IPS-NIHi7 (cell line): ENCODE data around the gene TF.

Experiments used
- DNase-seq: peaks from one replicate; pipeline ENCODE4 v3.0.0; 2012; ENCODE audit warnings: mixed read lengths; ENCODE audit errors: extremely low spot score

Gene TF

DNA sequence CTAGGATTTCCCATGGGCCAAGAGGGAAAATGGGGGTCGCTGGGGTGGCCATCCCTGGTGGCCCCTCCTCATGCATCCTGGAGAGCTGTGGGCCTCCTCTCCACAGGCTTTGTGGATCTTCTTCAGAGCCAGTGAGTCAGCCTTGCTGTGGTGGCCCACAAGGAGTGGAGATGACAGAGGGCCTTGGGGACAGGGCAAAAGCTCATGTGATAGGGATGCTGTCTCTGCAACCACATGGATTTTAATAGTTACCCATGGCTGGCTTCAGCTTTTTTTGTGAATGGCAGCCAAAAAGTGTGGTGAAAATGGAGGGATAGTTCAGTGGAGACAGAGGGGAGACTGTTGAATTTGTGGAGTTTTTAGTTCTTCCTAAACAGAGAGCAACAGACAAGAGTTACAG, 1.2 kb downstream of the TF start:
- no peak for DNase-seq

- no peak for DNase-seq
Measured at GRCh38 chr3:133747907-133748639, 1.9 kb downstream of the TF start.

DNA sequence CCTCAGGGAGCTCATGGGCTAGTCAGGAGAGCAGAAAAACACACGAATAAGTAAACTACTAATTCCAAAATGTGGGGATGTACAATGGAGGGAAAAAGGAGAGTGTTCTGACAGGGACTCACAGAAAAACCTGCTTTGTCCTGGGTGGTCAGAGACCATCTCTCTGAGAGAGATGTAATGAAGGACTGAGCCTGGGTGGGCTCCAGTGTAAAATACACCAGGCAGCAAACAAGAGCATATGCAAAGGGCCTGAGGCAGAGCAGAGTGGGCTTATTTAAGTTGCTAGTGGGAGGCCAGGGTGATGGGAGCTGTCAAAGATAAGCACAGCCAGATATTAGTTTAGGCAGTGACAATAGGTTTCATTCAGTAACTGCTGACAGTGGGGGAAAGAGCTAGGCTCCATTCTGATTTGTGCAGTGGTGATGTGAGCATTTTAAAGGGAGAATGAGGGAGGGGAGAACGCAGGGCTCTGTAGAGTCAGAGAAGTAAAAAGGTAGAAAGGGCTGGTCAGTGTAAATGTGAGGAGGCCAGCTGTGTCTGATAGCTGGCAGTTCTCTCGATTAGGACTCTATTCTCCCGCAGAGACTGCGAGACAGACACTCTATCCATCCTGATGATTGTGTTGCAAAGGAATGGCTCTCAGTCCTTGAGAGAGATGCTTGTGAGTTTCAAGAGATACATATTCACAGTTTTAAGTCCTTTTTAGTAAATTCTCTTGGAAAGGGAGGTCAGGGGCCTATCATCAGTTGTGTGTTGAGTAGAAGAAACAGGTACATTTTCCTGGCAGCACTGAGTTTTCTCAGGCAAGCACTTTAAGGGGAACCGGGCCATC, 3.5 kb downstream of the TF start:
- DNase-seq, result no peak

GRCh38 chr3:133750259-133750656, 4.1 kb downstream of the TF start:
- no peak for DNase-seq

- DNase-seq, result no peak
Measured at GRCh38 chr3:133753107-133753778, 7.0 kb downstream of the TF start.

DNA sequence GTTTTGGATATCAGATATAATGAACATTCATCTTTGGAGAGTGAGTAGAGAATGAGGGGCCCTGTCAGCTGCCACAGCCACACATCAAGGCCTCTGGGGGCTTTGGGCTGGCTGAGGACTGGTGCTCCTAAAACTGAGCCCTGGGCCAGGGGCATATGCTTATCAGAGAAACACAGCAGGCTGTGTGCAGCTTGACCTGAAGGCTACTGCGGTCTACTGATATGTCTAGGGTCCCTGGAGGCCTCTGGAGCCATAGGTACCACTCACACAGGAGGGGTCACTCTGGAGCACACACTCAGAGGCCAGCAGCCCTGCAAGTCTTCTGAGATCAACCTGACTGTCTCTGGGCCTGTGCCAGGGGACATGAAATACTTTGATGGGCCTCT, 7.6 kb downstream of the TF start:
- no peak for DNase-seq

DNA sequence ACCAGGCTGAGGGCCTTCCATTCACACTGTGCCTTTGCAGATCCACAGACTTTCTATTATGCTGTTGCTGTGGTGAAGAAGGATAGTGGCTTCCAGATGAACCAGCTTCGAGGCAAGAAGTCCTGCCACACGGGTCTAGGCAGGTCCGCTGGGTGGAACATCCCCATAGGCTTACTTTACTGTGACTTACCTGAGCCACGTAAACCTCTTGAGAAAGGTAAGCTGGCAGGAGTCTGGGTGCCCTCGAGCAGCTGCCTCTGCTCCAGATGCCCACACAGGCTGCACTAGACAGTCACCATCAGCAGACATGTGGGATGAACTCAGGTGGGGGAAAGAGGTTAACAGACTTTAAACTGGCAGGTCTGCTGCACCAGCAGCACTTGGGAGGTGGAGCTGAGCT, 8.3 kb downstream of the TF start:
- DNase-seq, result no peak

GRCh38 chr3:133754973-133755828, 9.0 kb downstream of the TF start:
- DNase-seq, result no peak

- no peak for DNase-seq
Measured at GRCh38 chr3:133756716-133757694, 10.8 kb downstream of the TF start.

GRCh38 chr3:133757701-133758567, 11.7 kb downstream of the TF start:
- no peak for DNase-seq

- no peak for DNase-seq
Measured at GRCh38 chr3:133758568-133758928, 12.4 kb downstream of the TF start.

- DNase-seq, result no peak
Measured at GRCh38 chr3:133758964-133759739, 13.0 kb downstream of the TF start.

GRCh38 chr3:133759740-133760305, 13.6 kb downstream of the TF start:
- DNase-seq, result no peak

DNA sequence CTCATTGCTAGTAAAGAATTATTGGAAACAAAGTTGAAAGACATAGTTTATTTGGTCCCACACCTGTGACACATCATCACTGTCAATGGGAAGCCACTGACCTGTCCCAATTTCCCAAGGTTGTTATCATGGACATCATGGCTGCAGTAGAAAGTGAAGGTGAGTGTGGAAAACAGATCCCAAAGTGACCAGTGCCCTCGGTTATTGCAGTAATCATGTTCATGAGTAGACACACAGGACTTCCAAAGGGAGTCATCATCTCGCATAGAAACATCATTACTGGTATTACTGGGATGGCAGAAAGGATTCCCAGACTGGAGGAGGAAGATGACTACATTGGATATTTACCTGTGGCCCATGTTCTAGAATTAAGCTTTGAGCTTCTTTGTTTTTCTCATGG, 14.7 kb downstream of the TF start:
- no peak for DNase-seq

DNA sequence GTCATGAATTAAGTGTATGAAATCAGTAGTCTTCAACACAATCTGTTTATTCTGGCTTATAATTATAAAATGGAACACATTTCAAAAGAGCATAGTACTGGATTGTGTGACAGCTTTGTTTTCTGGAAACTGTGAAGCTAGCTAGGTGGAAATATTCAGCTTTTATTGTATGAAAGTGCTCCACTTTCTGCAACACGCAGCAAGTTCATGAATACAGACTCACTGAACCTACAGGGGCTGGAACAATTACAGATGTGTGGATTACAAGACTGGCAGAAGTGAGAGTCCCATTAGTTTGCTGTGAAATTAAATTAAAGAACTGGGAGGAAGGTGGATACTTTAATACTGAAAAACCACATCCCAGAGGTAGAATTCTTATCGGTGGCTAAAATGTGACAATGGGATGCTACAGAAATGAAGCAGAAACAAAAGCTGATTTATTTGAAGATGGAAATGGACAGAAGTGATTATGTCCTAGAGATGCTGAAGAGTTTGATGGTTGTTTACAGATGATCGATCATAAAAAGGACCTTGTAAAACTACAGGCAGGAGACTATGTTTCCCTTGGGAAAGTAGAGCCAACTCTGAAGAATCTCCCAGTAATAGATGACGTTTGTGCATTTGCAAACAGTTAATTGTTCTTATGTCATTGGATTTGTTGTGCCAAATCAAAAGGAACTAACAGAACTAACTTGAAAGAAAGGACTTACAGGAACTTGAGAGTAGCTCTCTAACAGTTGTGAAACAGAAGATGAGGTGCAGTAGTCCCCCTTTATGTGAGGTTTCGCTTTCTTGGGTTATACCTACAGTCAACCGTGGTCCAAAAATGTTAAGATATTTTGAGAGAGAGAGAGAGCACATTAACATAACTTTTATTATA, 15.7 kb downstream of the TF start:
- DNase-seq, result no peak

GRCh38 chr3:133762539-133762938, 16.3 kb downstream of the TF start:
- no peak for DNase-seq
